SK-N-SH (cell line): ENCODE results near the gene EFCAB8. TPM values are rescaled to one million over a fixed set of nuclear protein-coding genes. Genes with fewer than 3 reads are reported as not detected.

Experiments used
- CTCF ChIA-PET: fragments of 300-600, 350-600 bp; formaldehyde crosslinking; extraction: SDS; loops from one replicate; lab custom pipeline; 2021; lab: Yijun Ruan, JAX
- POLR2A ChIA-PET: fragments of 350-600 bp; sonication (Branson Sonifier 250); formaldehyde crosslinking; extraction: SDS; loops from one replicate; lab custom pipeline; 2020; ENCODE audit warnings: antibody characterized with exemption, inconsistent platforms; lab: Yijun Ruan, JAX
- DNase-seq: peaks from one replicate; pipeline ENCODE4 v3.0.0; 2012
- H2AFZ ChIP-seq: fragments of 200-600 bp; sonication (generic); 2 replicates; pipeline ENCODE4 v1.8.1; 2016; ENCODE audit warnings: antibody characterized with exemption, mild to moderate bottlenecking, low read depth
- H3F3A ChIP-seq: fragments of 200-600 bp; sonication (generic); replicated peaks from 2 replicates; pipeline ENCODE3; 2016; ENCODE audit warnings: antibody characterized with exemption, mild to moderate bottlenecking; ENCODE audit not compliant: insufficient read depth
- H3K27ac ChIP-seq, 2 experiments: fragments of 200-500 bp in 1 of 2; fragments of 200-600 bp in 1 of 2; sonication (Bioruptor generic) in 1 of 2; sonication (generic), shearing (Covaris generic) in 1 of 2; 2 replicates each; pipeline versions ENCODE4 v1.5.1 to v1.6.1; 2014 to 2016; ENCODE audit warnings: low read depth in 2 of 2, inconsistent platforms in 1 of 2, low read length in 1 of 2, mild to moderate bottlenecking in 1 of 2, mixed read lengths in 1 of 2
- H3K27me3 ChIP-seq: fragments of 200-600 bp; sonication (generic), shearing (Covaris generic); 2 replicates; pipeline ENCODE4 v1.6.1; 2016; ENCODE audit warnings: mixed run types; ENCODE audit not compliant: insufficient read depth
- H3K36me3 ChIP-seq, 2 experiments: fragments of 200-500 bp in 1 of 2; fragments of 200-600 bp in 1 of 2; sonication (Bioruptor generic) in 1 of 2; sonication (generic) in 1 of 2; replicated peaks in 1 of 2; 2 replicates each; pipeline versions ENCODE3 to v1.5.1; 2014 to 2016; ENCODE audit warnings: low read length in 1 of 2, mild to moderate bottlenecking in 1 of 2; ENCODE audit not compliant: insufficient read depth in 2 of 2, control insufficient read depth in 1 of 2
- H3K4me1 ChIP-seq, 2 experiments: fragments of 200-500 bp in 1 of 2; fragments of 200-600 bp in 1 of 2; sonication (Bioruptor generic) in 1 of 2; sonication (generic), shearing (Covaris generic) in 1 of 2; 2 replicates each; pipeline versions ENCODE4 v1.5.1 to v1.6.1; 2014 to 2016; ENCODE audit warnings: low read depth in 1 of 2, low read length in 1 of 2, mixed run types in 1 of 2; ENCODE audit not compliant: insufficient read depth in 2 of 2, control insufficient read depth in 1 of 2
- H3K4me2 ChIP-seq: fragments of 200-600 bp; sonication (generic), shearing (Covaris generic); 2 replicates; pipeline ENCODE4 v1.6.1; 2017; ENCODE audit warnings: mixed run types
- H3K4me3 ChIP-seq, 2 experiments: fragments of 200-500 bp in 1 of 2; fragments of 200-600 bp in 1 of 2; sonication (Bioruptor generic) in 1 of 2; sonication (generic), shearing (Covaris generic) in 1 of 2; 2 replicates each; pipeline versions ENCODE4 v1.5.1 to v1.8.1; 2014 to 2016; ENCODE audit warnings: low read depth in 2 of 2, inconsistent platforms in 1 of 2, low read length in 1 of 2, mild to moderate bottlenecking in 1 of 2, mixed read lengths in 1 of 2, moderate library complexity in 1 of 2
- H3K79me2 ChIP-seq: fragments of 200-600 bp; sonication (generic); 2 replicates; pipeline ENCODE4 v1.8.1; 2017; ENCODE audit warnings: mild to moderate bottlenecking; ENCODE audit not compliant: insufficient read depth
- H3K9ac ChIP-seq: fragments of 200-600 bp; sonication (generic); 2 replicates; pipeline ENCODE4 v1.6.1; 2017; ENCODE audit warnings: mixed run types
- H3K9me2 ChIP-seq: fragments of 200-600 bp; sonication (generic); 2 replicates; pipeline ENCODE4 v1.6.1; 2017; ENCODE audit warnings: mixed run types
- H3K9me3 ChIP-seq: fragments of 200-600 bp; sonication (generic); 2 replicates; pipeline ENCODE4 v1.6.1; 2017; ENCODE audit warnings: mixed run types, mild to moderate bottlenecking, moderate library complexity
- H4K20me1 ChIP-seq: fragments of 200-600 bp; sonication (generic); 2 replicates; pipeline ENCODE4 v1.6.1; 2017; ENCODE audit warnings: mild to moderate bottlenecking, mixed run types; ENCODE audit not compliant: insufficient read depth
- FOSL2 ChIP-seq: IDR thresholded peaks from 2 replicates; pipeline ENCODE4 v1.4.0; 2012; ENCODE audit warnings: low read depth, mild to moderate bottlenecking, moderate library complexity, borderline replicate concordance
- FOXM1 ChIP-seq: IDR thresholded peaks from 2 replicates; pipeline ENCODE4 v1.4.0; 2012; ENCODE audit warnings: low read depth, mild to moderate bottlenecking
- NFIC ChIP-seq: IDR thresholded peaks from 2 replicates; pipeline ENCODE4 v1.4.0; 2012; ENCODE audit warnings: borderline replicate concordance
- RFX5 ChIP-seq: IDR thresholded peaks from 2 replicates; pipeline ENCODE4 v1.6.1; 2012; ENCODE audit warnings: mild to moderate bottlenecking, improper control_type of control experiment, low read length
- TAF1 ChIP-seq: IDR thresholded peaks from 2 replicates; pipeline ENCODE4 v1.6.1; 2012; ENCODE audit warnings: low read depth, mild to moderate bottlenecking, low read length, moderate library complexity, borderline replicate concordance
- TCF12 ChIP-seq: IDR thresholded peaks from 2 replicates; pipeline ENCODE4 v1.4.0; 2012
- YY1 ChIP-seq: IDR thresholded peaks from 2 replicates; pipeline ENCODE4 v1.4.0; 2012; ENCODE audit warnings: low read depth, mild to moderate bottlenecking
- WGBS: methylation state at CpG from one replicate; pipeline ENCODE4 v1.1.6; 2017; ENCODE audit warnings: low lambda C conversion rate; 5-methylcytosine and 5-hydroxymethylcytosine counted together
- polyA plus RNA-seq, 3 experiments: library from polyadenylated mRNA; depleted of rRNA; stranded (reverse); fragments of >200 nt; gene quantifications; 2 replicates each; pipeline ENCODE4 v1.2.3, GENCODE V29; 2012
- TF ChIP-seq, protein P1 (sequence below): IDR thresholded peaks from 2 replicates; pipeline ENCODE4 v1.4.0; 2012; ENCODE audit warnings: low read depth, borderline replicate concordance
- TF ChIP-seq, protein P2 (sequence below): IDR thresholded peaks from 2 replicates; pipeline ENCODE4 v1.4.0; 2012; ENCODE audit warnings: low read depth
- TF ChIP-seq, protein P3 (sequence below): fragments of 150-350 bp; IDR thresholded peaks from 2 replicates; pipeline ENCODE4 v1.6.1; 2017; ENCODE audit warnings: antibody characterized with exemption, low read length, low read depth, borderline replicate concordance

The EFCAB8 gene
- polyA plus RNA-seq, 1 of the 3 experiments (the other 2 are of a cell fraction), result not detected

DNA sequence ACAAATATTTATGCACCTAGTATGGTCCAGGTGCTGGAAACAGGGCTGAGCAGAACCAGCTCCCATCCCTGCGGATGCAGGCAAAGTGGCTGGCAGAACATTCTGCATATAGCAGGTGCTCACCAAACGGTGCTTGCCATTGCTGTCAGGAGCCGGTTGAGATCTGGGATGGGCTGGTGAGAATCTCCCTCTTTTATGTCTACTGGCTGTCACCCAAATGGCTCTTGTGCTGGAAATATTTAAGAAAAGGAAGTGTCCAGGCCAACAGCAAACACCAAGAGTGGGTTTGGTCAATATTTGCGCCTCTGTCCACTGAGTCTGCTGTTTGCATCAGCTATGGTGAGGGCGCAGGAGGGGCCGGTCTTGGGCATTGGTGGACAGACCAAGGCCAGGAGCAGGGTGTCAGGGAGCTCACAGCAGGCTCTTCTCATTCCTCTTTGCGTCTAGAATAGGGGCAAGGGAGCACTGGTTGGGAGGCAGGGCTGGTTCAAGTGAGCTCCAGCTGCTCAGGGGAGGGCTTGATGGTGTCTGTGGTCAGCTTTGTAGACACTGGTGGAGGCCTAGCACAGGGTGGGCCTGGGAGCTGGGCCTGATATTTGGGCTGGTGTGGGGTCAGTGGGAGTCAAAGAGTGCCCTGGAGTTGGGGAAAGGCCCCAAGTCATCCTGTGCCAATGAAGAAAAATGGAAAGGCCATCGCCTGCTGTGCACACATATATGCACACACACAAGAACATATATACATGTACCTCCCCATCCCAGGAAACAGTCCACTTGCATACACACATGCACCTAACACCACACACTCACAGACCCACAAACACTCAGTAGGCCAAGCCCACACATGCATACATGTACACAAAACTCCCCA, 147.4 kb downstream of the EFCAB8 start (continued):
- TF ChIP-seq RFX5 (no peak), TCF12 (no peak), FOSL2 (no peak), TAF1 (no peak), NFIC (no peak), FOXM1 (no peak)
- TF ChIP-seq, protein P1, sequence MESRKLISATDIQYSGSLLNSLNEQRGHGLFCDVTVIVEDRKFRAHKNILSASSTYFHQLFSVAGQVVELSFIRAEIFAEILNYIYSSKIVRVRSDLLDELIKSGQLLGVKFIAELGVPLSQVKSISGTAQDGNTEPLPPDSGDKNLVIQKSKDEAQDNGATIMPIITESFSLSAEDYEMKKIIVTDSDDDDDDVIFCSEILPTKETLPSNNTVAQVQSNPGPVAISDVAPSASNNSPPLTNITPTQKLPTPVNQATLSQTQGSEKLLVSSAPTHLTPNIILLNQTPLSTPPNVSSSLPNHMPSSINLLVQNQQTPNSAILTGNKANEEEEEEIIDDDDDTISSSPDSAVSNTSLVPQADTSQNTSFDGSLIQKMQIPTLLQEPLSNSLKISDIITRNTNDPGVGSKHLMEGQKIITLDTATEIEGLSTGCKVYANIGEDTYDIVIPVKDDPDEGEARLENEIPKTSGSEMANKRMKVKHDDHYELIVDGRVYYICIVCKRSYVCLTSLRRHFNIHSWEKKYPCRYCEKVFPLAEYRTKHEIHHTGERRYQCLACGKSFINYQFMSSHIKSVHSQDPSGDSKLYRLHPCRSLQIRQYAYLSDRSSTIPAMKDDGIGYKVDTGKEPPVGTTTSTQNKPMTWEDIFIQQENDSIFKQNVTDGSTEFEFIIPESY, result no peak
- TF ChIP-seq, protein P2, sequence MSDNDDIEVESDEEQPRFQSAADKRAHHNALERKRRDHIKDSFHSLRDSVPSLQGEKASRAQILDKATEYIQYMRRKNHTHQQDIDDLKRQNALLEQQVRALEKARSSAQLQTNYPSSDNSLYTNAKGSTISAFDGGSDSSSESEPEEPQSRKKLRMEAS, result no peak
- TF ChIP-seq, protein P3, sequence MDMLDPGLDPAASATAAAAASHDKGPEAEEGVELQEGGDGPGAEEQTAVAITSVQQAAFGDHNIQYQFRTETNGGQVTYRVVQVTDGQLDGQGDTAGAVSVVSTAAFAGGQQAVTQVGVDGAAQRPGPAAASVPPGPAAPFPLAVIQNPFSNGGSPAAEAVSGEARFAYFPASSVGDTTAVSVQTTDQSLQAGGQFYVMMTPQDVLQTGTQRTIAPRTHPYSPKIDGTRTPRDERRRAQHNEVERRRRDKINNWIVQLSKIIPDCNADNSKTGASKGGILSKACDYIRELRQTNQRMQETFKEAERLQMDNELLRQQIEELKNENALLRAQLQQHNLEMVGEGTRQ, result no peak

DNA sequence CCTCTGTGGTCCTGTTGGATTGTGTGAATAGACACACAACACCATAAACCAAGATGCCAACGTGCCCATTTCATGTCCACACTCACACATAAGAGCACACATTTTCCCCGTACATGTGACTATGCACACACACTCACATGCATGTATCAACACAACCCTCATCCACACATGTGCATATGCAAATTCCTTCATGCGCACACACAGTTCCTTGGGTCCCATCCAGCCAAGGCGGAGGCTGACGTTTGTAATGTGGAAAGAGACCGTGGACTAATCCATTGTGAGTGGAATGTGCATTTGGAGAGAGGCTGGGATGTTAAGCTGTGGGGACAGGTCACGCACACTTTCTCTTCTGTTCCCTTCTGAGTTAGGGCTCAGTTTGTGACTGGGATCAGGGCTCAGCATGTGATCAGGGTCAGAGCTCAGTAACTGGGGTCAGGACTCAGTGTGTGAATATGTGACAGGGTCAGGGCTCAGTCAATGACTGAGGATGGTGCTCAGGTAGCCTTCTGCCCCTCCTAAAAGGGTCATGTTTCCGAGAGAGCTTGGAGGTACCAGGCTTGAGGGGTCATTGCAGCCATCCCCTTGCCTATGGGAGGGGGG, 148.2 kb downstream of the EFCAB8 start:
- H3K79me2 ChIP-seq, result no peaks in the 10 kb centered on the region
- H3K4me2 ChIP-seq, result no peak overlapping the region
- H3K27me3 ChIP-seq, result peaks cover 15% of the 10 kb centered on the region
- no peaks in the 10 kb centered on the region for H3K36me3 ChIP-seq
- no peaks in the 10 kb centered on the region for H3K9me2 ChIP-seq
- H3F3A ChIP-seq, result no peaks in the 10 kb centered on the region
- H4K20me1 ChIP-seq, result no peaks in the 10 kb centered on the region
- POLR2A ChIA-PET, result no interaction called here
- no peaks in the 10 kb centered on the region for H3K4me1 ChIP-seq
- CTCF ChIA-PET, result no interaction called here
- no peak for DNase-seq
- H3K9me3 ChIP-seq, result no peaks in the 10 kb centered on the region
- TF ChIP-seq YY1, result no peak
- TF ChIP-seq RFX5, result no peak
- TF ChIP-seq FOSL2, result no peak
- TF ChIP-seq, all 33 proteins: peak for 0
- Histone ChIP-seq H3K9ac (no peak overlapping the region), H3K27ac (no peak overlapping the region), H2AFZ (no peak overlapping the region), H3K4me3 (no peak overlapping the region)
- 28% methylated on average over 8 of the region's 8 CpGs for WGBS
